ENCODE results near the gene KDM1A. TPM values are rescaled to one million over a fixed set of nuclear protein-coding genes. Genes with fewer than 3 reads are reported as not detected.

KDM1A gene
- total RNA-seq, 4 donors from 2014 or later = 44.4 to 56.5 (median 52.2) TPM

DNA sequence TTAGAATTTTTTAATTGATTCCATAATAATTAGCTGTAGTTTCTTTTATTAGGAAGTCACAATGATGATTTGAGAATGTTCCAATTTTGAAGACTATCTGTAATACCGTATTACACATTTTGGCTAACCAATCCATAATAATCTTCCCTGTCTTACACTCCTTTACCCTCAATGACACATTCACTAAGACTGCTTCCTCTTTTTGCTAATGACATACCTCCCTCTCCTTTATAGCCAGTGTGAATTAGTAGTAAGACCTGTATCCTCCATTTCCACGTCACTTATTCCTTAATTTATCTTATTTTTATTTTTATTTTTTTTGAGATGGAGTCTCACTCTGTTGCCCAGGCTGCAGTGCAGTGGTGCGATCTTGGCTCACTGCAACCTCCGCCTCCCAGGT is 10.1 kb downstream of the KDM1A start:
- DNase-seq (ENCODE audit: low spot score in 2 of 2) = no peak
- Histone ChIP-seq H3K4me1 (peaks cover 0 to 23% (median 2%) of the 10 kb centered on the region in 4 donors), H3K27ac (no peak overlapping the region), H3K27me3 (no peaks in the 10 kb centered on the region), H3K4me3 (no peak overlapping the region), H3K9me3 (no peaks in the 10 kb centered on the region), H3K36me3 (no peaks in the 10 kb centered on the region)
- WGBS, 2 donors = 85 to 89% methylated on average over 4 of the region's 4 CpGs
- TF ChIP-seq POLR2A (IDR thresholded peaks at IDR 0.05) (no peak), EP300 (IDR thresholded peaks at IDR 0.05) (no peak)
- TF ChIP-seq, protein P1, sequence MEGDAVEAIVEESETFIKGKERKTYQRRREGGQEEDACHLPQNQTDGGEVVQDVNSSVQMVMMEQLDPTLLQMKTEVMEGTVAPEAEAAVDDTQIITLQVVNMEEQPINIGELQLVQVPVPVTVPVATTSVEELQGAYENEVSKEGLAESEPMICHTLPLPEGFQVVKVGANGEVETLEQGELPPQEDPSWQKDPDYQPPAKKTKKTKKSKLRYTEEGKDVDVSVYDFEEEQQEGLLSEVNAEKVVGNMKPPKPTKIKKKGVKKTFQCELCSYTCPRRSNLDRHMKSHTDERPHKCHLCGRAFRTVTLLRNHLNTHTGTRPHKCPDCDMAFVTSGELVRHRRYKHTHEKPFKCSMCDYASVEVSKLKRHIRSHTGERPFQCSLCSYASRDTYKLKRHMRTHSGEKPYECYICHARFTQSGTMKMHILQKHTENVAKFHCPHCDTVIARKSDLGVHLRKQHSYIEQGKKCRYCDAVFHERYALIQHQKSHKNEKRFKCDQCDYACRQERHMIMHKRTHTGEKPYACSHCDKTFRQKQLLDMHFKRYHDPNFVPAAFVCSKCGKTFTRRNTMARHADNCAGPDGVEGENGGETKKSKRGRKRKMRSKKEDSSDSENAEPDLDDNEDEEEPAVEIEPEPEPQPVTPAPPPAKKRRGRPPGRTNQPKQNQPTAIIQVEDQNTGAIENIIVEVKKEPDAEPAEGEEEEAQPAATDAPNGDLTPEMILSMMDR (IDR thresholded peaks at IDR 0.05) = no peak

DNA sequence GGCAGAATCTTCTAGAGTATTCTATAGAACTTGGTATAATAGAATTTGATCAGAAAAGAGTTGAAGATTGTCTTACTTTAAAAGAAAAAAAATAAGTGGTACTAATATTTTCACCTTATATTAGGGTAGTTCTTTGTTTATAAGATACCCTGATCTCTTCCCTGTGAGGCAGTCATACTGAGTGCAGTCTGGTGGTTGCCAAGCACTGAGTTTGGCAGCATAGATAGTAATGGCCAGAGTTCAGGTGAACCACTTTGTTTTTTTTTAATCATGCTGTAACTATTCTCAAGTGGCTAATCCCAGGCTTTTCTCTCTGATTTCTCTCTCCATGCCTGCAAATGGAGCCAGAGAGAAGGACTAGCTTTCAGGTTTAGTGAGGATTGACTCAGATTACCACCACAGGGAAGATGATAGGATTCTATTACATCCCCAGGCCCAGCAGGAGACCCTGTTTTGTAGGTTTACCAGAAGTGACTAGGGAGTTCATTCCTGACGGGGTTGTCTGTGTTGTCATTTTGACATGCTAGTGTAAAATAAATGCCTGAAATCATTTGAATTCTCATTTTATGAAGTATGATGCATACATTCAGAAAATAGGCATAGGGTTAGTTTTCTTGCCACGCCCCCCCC is 16.7 kb downstream of the KDM1A start:
- Histone ChIP-seq H3K9me3 (no peaks in the 10 kb centered on the region), H3K27ac (no peak overlapping the region), H3K4me1 (peaks cover 0 to 17% (median 5%) of the 10 kb centered on the region in 4 donors), H3K36me3 (no peaks in the 10 kb centered on the region), H3K27me3 (no peaks in the 10 kb centered on the region), H3K4me3 (no peak overlapping the region)
- TF ChIP-seq, protein P1 (IDR thresholded peaks at IDR 0.05) = no peak
- TF ChIP-seq POLR2A (IDR thresholded peaks at IDR 0.05) (no peak), EP300 (IDR thresholded peaks at IDR 0.05) (no peak)
- no peak for DNase-seq (ENCODE audit: low spot score in 2 of 2)
- 76 to 83% methylated on average over 2 of the region's 2 CpGs for WGBS, 2 donors

DNA sequence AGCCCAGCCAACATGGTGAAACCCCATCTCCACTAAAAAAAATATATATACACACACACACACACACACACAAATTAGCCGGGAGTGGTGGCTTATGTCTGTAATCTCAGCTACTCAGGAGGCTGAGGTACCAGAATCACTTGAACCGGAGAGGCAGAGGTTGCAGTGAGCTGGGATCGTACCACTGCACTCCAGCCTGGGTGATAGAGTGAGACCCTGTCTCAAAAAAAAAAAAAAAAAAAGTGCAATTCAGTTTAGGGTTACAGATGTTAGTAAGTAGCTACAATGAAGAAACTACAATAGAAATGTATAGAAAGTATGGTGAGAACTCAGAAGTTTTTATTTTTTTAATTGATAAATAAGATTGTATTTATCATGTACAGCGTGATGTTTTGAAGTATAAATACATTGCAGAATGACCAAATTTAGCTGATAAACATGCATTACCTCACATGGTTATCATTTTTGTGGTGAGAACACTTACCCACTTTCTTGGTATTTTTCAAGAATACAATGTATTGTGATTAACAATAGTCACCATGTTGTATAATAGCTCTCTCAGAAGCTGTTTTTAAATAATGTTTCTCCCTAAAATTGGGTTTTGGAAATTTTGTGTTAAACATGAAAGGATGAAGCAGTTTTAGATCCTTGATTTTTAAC is 17.9 kb downstream of the KDM1A start:
- Histone ChIP-seq H3K36me3 (no peaks in the 10 kb centered on the region), H3K27me3 (no peaks in the 10 kb centered on the region), H3K9me3 (no peaks in the 10 kb centered on the region), H3K27ac (no peak overlapping the region), H3K4me3 (no peak overlapping the region), H3K4me1 (peaks cover 0 to 17% (median 5%) of the 10 kb centered on the region in 4 donors)
- DNase-seq (ENCODE audit: low spot score in 2 of 2) = no peak
- WGBS, 2 donors = 91 to 93% methylated on average over 4 of the region's 4 CpGs
- TF ChIP-seq POLR2A (IDR thresholded peaks at IDR 0.05) (no peak), EP300 (IDR thresholded peaks at IDR 0.05) (no peak)
- TF ChIP-seq, protein P1 (IDR thresholded peaks at IDR 0.05) = no peak

DNA sequence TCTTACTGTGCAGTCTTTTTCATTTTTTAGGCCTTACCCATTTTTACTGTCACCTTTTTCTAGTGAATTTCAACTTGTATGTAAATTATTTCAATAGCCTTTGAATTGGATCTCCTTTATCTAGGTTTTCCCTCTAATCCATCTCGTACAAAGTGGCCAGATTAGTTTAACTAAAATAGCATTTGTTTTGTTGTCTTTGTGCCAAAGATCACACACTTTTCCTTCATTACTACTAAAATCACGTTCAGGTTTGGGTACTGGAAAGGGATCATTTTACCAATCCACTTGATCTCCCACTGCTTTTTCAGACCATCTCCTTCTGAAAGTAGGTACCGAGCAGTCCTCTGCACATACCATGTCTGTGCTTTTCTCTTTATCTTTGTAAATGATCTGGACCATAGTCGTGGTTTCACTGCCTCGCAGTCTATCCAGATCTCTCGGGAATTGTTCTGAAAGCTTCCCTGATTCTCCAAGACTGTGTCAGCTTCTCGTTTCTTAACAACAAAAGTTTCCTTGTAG is 20.1 kb downstream of the KDM1A start:
- H3K4me3 ChIP-seq = no peak overlapping the region
- TF ChIP-seq, protein P1 (IDR thresholded peaks at IDR 0.05) = no peak
- no peak for TF ChIP-seq POLR2A (IDR thresholded peaks at IDR 0.05)
- no peak for TF ChIP-seq EP300 (IDR thresholded peaks at IDR 0.05)
- 57 to 63% methylated on average over 7 of the region's 7 CpGs for WGBS, 2 donors
- no peaks in the 10 kb centered on the region for H3K27me3 ChIP-seq
- peaks cover 0 to 22% (median 5%) of the 10 kb centered on the region in 4 donors for H3K4me1 ChIP-seq
- H3K9me3 ChIP-seq = no peaks in the 10 kb centered on the region
- H3K27ac ChIP-seq = no peak overlapping the region
- H3K36me3 ChIP-seq = no peaks in the 10 kb centered on the region
- DNase-seq (ENCODE audit: low spot score in 2 of 2) = no peak

DNA sequence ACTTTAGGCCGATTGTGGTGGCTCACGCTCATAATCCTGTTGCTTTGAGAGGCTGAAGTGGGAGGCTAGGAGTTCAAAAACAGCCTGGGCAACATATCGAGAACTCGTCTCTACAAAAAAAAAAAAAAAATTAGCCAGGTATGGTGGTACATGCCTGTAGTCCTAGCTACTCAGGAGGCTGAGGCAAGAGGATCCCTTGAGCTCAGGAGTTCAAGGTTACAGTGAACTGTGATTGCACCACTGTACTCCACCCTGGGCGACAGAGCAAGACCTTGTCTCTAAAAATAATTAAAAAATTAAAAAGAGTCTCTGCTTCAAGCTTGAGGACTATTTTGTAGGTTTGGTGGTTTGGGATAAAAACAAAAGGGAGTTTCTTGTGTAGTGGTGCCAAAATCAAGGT is 21.2 kb downstream of the KDM1A start:
- Histone ChIP-seq H3K9me3 (no peaks in the 10 kb centered on the region), H3K4me3 (no peak overlapping the region), H3K36me3 (no peaks in the 10 kb centered on the region), H3K27ac (no peak overlapping the region), H3K27me3 (no peaks in the 10 kb centered on the region), H3K4me1 (peaks cover 0 to 22% (median 5%) of the 10 kb centered on the region in 4 donors)
- TF ChIP-seq EP300 (IDR thresholded peaks at IDR 0.05) (no peak), POLR2A (IDR thresholded peaks at IDR 0.05) (no peak)
- TF ChIP-seq, protein P1 (IDR thresholded peaks at IDR 0.05) = no peak
- no peak for DNase-seq (ENCODE audit: low spot score in 2 of 2)
- WGBS, 2 donors = 92 to 95% methylated on average over 5 of the region's 5 CpGs

All from tibial nerve (tissue), 4 donors.